Subcutaneous abdominal adipose tissue (tissue), 5 donors: ENCODE data around the gene VPS13D.
A peak's percentile ranks its signal among the peaks of the same experiment; 100 is the strongest.
"Not testable (repeated sequence)": the region's sequence is repeated elsewhere in the genome, so short reads cannot be mapped to it uniquely, and the experiment has no call there.

ENCODE experiments used
- H3K27ac ChIP-seq: one replicate; pipeline ENCODE4 v1.7.0; 2013; ENCODE audit warnings: low read depth, mild to moderate bottlenecking, inconsistent platforms, low read length, moderate library complexity
- H3K27me3 ChIP-seq, 5 donors: one replicate each; pipeline ENCODE4 v1.7.0; 2013; ENCODE audit warnings: low read length in 5 of 5, inconsistent platforms in 1 of 5; ENCODE audit not compliant: control insufficient read depth in 5 of 5, insufficient read depth in 4 of 5
- H3K36me3 ChIP-seq, 5 donors: one replicate each; pipeline ENCODE4 v1.7.0; 2013; ENCODE audit warnings: low read length in 5 of 5; ENCODE audit not compliant: control insufficient read depth in 5 of 5, insufficient read depth in 5 of 5
- H3K4me1 ChIP-seq, 5 donors: one replicate each; pipeline ENCODE4 v1.7.0; 2013; ENCODE audit warnings: low read length in 5 of 5, mild to moderate bottlenecking in 3 of 5, moderate library complexity in 1 of 5; ENCODE audit not compliant: control insufficient read depth in 5 of 5, insufficient read depth in 5 of 5
- H3K4me3 ChIP-seq, 5 donors: one replicate each; pipeline ENCODE4 v1.7.0; 2013; ENCODE audit warnings: low read length in 5 of 5, low read depth in 1 of 5
- H3K9ac ChIP-seq, 5 donors: one replicate each; pipeline ENCODE4 v1.7.0; 2013; ENCODE audit warnings: low read length in 5 of 5, mild to moderate bottlenecking in 4 of 5, moderate library complexity in 3 of 5
- H3K9me3 ChIP-seq, 5 donors: one replicate each; pipeline ENCODE4 v1.7.0; 2013; ENCODE audit warnings: low read length in 5 of 5; ENCODE audit not compliant: control insufficient read depth in 5 of 5
- donor health status: healthy.
- donor health status: healthy.
- donor health status: healthy.
- donor health status: healthy.
- donor health status: healthy.

VPS13D gene

GRCh38 chr1:12324423-12324822 is 94.6 kb downstream of the VPS13D start:
- H3K27me3 ChIP-seq, result no peaks in the 10 kb centered on the region
- peaks cover 0 to 18% (median 11%) of the 10 kb centered on the region in 5 donors for H3K4me1 ChIP-seq
- peaks cover 12 to 60% (median 35%) of the 10 kb centered on the region in 5 donors for H3K36me3 ChIP-seq
- no peak overlapping the region for H3K27ac ChIP-seq
- no peak overlapping the region for H3K9ac ChIP-seq
- H3K4me3 ChIP-seq, result no peak overlapping the region
- H3K9me3 ChIP-seq, result no peaks in the 10 kb centered on the region

GRCh38 chr1:12324973-12325372 is 95.1 kb downstream of the VPS13D start:
- H3K27me3 ChIP-seq, H3K27ac ChIP-seq, H3K9ac ChIP-seq, H3K4me3 ChIP-seq, H3K9me3 ChIP-seq: not testable (repeated sequence)
- peaks cover 10 to 60% (median 33%) of the 10 kb centered on the region in 5 donors for H3K36me3 ChIP-seq
- peaks cover 0 to 15% (median 9%) of the 10 kb centered on the region in 5 donors for H3K4me1 ChIP-seq

- H3K9ac ChIP-seq, result no peak overlapping the region
- H3K27ac ChIP-seq, result no peak overlapping the region
- H3K36me3 ChIP-seq, result peaks cover 7 to 68% (median 32%) of the 10 kb centered on the region in 5 donors
- H3K9me3 ChIP-seq, result no peaks in the 10 kb centered on the region
- no peak overlapping the region for H3K4me3 ChIP-seq
- H3K27me3 ChIP-seq, result no peaks in the 10 kb centered on the region
- peaks cover 0 to 3% (median 0%) of the 10 kb centered on the region in 5 donors for H3K4me1 ChIP-seq
Observed at GRCh38 chr1:12326986-12327385, 97.2 kb downstream of the VPS13D start.

- peaks cover 0 to 3% (median 0%) of the 10 kb centered on the region in 5 donors for H3K4me1 ChIP-seq
- H3K9ac ChIP-seq, result no peak overlapping the region
- no peak overlapping the region for H3K4me3 ChIP-seq
- H3K36me3 ChIP-seq, result peaks cover 11 to 63% (median 27%) of the 10 kb centered on the region in 5 donors
- H3K27me3 ChIP-seq, result no peaks in the 10 kb centered on the region
- H3K27ac ChIP-seq, result no peak overlapping the region
- H3K9me3 ChIP-seq, result no peaks in the 10 kb centered on the region
Observed at GRCh38 chr1:12327566-12327965, 97.7 kb downstream of the VPS13D start.

GRCh38 chr1:12333036-12333785 is 103.4 kb downstream of the VPS13D start:
- peak overlapping the region; percentile 31 for H3K27ac ChIP-seq
- H3K36me3 ChIP-seq, result peaks cover 22 to 65% (median 31%) of the 10 kb centered on the region in 5 donors

GRCh38 chr1:12335815-12336214 is 106.0 kb downstream of the VPS13D start:
- H3K27me3 ChIP-seq, result no peaks in the 10 kb centered on the region
- H3K36me3 ChIP-seq, result peaks cover 17 to 48% (median 26%) of the 10 kb centered on the region in 5 donors
- H3K9me3 ChIP-seq, result no peaks in the 10 kb centered on the region
- no peak overlapping the region for H3K4me3 ChIP-seq
- H3K4me1 ChIP-seq, result peaks cover 11 to 50% (median 38%) of the 10 kb centered on the region in 5 donors
- H3K9ac ChIP-seq, result no peak overlapping the region
- no peak overlapping the region for H3K27ac ChIP-seq

More at GRCh38 chr1:12333036-12333785, 103.4 kb downstream of the VPS13D start:
- H3K9me3 ChIP-seq, result no peaks in the 10 kb centered on the region
- no peak overlapping the region for H3K9ac ChIP-seq
- peaks cover 3 to 28% (median 12%) of the 10 kb centered on the region in 5 donors for H3K4me1 ChIP-seq
- H3K4me3 ChIP-seq, result no peak overlapping the region
- H3K27me3 ChIP-seq, result no peaks in the 10 kb centered on the region

- Histone ChIP-seq H3K36me3 (peaks cover 14 to 43% (median 22%) of the 10 kb centered on the region in 5 donors), H3K27me3 (no peaks in the 10 kb centered on the region), H3K4me1 (peaks cover 11 to 51% (median 39%) of the 10 kb centered on the region in 5 donors), H3K27ac (no peak overlapping the region), H3K4me3 (no peak overlapping the region), H3K9ac (no peak overlapping the region), H3K9me3 (no peaks in the 10 kb centered on the region)
Observed at GRCh38 chr1:12336413-12336812, 106.6 kb downstream of the VPS13D start.

- Histone ChIP-seq H3K9ac (no peak overlapping the region), H3K27ac (peak overlapping the region; percentile 82), H3K4me3 (no peak overlapping the region), H3K9me3 (no peaks in the 10 kb centered on the region), H3K4me1 (peaks cover 10 to 53% (median 50%) of the 10 kb centered on the region in 5 donors), H3K36me3 (peaks cover 14 to 48% (median 19%) of the 10 kb centered on the region in 5 donors), H3K27me3 (no peaks in the 10 kb centered on the region)
Observed at GRCh38 chr1:12338017-12338416, 108.2 kb downstream of the VPS13D start.

- Histone ChIP-seq H3K9ac (no peak overlapping the region), H3K27ac (peak overlapping the region; percentile 82), H3K4me1 (peaks cover 8 to 58% (median 55%) of the 10 kb centered on the region in 5 donors), H3K4me3 (no peak overlapping the region), H3K9me3 (no peaks in the 10 kb centered on the region), H3K27me3 (no peaks in the 10 kb centered on the region), H3K36me3 (peaks cover 7 to 40% (median 13%) of the 10 kb centered on the region in 5 donors)
Observed at GRCh38 chr1:12338823-12339222, 109.0 kb downstream of the VPS13D start.

GRCh38 chr1:12339396-12339795 is 109.6 kb downstream of the VPS13D start:
- Histone ChIP-seq H3K4me1 (peaks cover 10 to 61% (median 60%) of the 10 kb centered on the region in 5 donors), H3K27ac (peak overlapping the region; percentile 82), H3K9me3 (no peaks in the 10 kb centered on the region), H3K36me3 (peaks cover 4 to 34% (median 10%) of the 10 kb centered on the region in 5 donors), H3K27me3 (no peaks in the 10 kb centered on the region), H3K4me3 (no peak overlapping the region), H3K9ac (peak overlapping the region in 1 of 5 donors; percentile 31)
